ENCODE results near the gene MRPL21.
A peak's percentile ranks its signal among the peaks of the same experiment; 100 is the strongest.

Gene MRPL21

GRCh38 chr11:68930991-68931855 lies 27.6 kb upstream of the MRPL21 start:
- DNase-seq (ENCODE audit: low read depth), result no peak
- TF ChIP-seq, protein P1, sequence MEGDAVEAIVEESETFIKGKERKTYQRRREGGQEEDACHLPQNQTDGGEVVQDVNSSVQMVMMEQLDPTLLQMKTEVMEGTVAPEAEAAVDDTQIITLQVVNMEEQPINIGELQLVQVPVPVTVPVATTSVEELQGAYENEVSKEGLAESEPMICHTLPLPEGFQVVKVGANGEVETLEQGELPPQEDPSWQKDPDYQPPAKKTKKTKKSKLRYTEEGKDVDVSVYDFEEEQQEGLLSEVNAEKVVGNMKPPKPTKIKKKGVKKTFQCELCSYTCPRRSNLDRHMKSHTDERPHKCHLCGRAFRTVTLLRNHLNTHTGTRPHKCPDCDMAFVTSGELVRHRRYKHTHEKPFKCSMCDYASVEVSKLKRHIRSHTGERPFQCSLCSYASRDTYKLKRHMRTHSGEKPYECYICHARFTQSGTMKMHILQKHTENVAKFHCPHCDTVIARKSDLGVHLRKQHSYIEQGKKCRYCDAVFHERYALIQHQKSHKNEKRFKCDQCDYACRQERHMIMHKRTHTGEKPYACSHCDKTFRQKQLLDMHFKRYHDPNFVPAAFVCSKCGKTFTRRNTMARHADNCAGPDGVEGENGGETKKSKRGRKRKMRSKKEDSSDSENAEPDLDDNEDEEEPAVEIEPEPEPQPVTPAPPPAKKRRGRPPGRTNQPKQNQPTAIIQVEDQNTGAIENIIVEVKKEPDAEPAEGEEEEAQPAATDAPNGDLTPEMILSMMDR (conservative IDR thresholded peaks at IDR 0.05; ENCODE audit: low read depth, low read length), result no peak
- no peak overlapping the region for H3K4me3 ChIP-seq (ENCODE audit: low read depth, low read length)

GRCh38 chr11:68929706-68930570 lies 26.3 kb upstream of the MRPL21 start:
- TF ChIP-seq, protein P1 (conservative IDR thresholded peaks at IDR 0.05; ENCODE audit: low read depth, low read length), result no peak
- no peak overlapping the region for H3K4me3 ChIP-seq (ENCODE audit: low read depth, low read length)
- DNase-seq (ENCODE audit: low read depth), result no peak

GRCh38 chr11:68929135-68929534 lies 25.5 kb upstream of the MRPL21 start:
- TF ChIP-seq, protein P1 (conservative IDR thresholded peaks at IDR 0.05; ENCODE audit: low read depth, low read length), result no peak
- no peak for DNase-seq (ENCODE audit: low read depth)
- H3K4me3 ChIP-seq (ENCODE audit: low read depth, low read length), result no peak overlapping the region

DNA sequence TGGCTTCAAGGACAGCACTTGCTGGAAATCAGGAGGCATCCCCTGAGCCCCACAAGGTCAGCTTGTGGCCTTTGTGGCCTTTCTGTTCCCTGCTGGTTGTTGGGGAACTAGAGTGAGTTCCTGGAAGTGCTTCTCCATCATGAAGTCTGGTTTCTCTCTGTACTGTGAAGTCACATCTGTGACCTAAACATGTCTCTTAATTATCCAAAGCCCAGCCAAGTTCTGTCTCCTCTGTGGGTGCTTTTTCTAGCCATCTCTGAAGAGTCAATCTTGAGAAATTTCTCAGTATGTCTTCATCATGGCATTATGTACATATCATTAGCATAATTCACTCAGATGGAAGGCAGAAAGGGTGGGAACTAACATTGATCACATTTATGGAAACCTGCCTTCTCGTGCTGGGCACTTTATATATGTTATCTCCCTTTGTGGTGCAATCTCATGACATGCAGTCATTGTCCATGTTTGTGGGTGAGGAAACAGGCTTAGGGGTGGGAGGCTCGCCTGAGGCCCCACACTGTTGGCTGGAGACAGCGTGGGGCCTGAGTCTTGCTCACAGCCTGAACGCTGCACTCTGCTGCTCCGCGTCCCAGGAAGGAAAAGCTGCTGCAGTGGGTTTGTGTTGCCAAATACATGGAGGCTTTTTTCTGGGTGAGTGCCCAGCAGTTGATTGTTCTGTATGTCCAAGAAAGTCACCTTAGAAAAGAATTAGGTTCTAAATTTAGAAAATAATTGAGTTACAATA lies 24.7 kb upstream of the MRPL21 start:
- H3K4me3 ChIP-seq (ENCODE audit: low read depth, low read length), result no peak overlapping the region
- DNase-seq (ENCODE audit: low read depth), result no peak
- TF ChIP-seq, protein P1 (conservative IDR thresholded peaks at IDR 0.05; ENCODE audit: low read depth, low read length), result no peak

- peak; percentile 49 for DNase-seq (ENCODE audit: low read depth)
- H3K4me3 ChIP-seq (ENCODE audit: low read depth, low read length), result no peak overlapping the region
- TF ChIP-seq, protein P1 (conservative IDR thresholded peaks at IDR 0.05; ENCODE audit: low read depth, low read length), result no peak
Measured at GRCh38 chr11:68927280-68928135, 23.9 kb upstream of the MRPL21 start.

DNA sequence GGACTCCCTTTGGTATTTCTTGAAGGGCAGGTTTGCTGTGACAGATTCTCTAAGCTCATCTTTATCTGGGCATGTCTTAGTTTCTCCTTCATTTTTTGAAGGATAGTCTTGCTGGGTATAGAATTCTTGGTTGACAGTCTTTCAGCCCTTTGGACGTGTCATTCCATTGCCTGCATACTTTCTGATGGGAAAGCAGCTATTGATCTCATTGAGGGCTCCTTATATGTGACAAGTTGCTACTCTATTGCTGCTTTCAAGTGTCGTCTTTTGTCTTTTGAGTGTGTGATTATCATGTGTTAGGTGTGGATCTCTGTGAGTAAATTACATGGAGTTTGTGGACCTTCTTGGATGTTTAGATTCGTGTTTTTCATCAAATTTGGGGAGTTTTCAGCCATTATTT lies 22.0 kb upstream of the MRPL21 start:
- TF ChIP-seq, protein P1 (conservative IDR thresholded peaks at IDR 0.05; ENCODE audit: low read depth, low read length), result no peak
- no peak overlapping the region for H3K4me3 ChIP-seq (ENCODE audit: low read depth, low read length)
- DNase-seq (ENCODE audit: low read depth), result no peak
